ENCODE results near the gene COL5A1.

GRCh38 chr9:134772331-134772730, 130.7 kb downstream of the COL5A1 start:
- TF ChIP-seq CTCF (IDR thresholded peaks at IDR 0.05): no peak
- TF ChIP-seq POLR2A (IDR thresholded peaks at IDR 0.05): no peak

Data from esophagus squamous epithelium (tissue), 4 donors.